ENCODE results near the gene OTULIN.

The OTULIN gene

GRCh38 chr5:14699807-14700400, 35.4 kb downstream of the OTULIN start:
- H3K27me3 ChIP-seq (ENCODE audit: control insufficient read depth, insufficient read depth, low read length), result no peaks in the 10 kb centered on the region
- H3K4me3 ChIP-seq (ENCODE audit: low read length), result no peak overlapping the region
- H3K9me3 ChIP-seq (replicated peaks; ENCODE audit: low read length), result no peaks in the 10 kb centered on the region
- H3K9ac ChIP-seq (ENCODE audit: low read depth, low read length), result no peak overlapping the region
- H3K4me1 ChIP-seq (ENCODE audit: control insufficient read depth, insufficient read depth, low read length), result no peaks in the 10 kb centered on the region
- peaks cover 31% of the 10 kb centered on the region for H3K36me3 ChIP-seq (ENCODE audit: insufficient read depth, low read length)
- no peak overlapping the region for H3K4me2 ChIP-seq (ENCODE audit: low read length)

DNA sequence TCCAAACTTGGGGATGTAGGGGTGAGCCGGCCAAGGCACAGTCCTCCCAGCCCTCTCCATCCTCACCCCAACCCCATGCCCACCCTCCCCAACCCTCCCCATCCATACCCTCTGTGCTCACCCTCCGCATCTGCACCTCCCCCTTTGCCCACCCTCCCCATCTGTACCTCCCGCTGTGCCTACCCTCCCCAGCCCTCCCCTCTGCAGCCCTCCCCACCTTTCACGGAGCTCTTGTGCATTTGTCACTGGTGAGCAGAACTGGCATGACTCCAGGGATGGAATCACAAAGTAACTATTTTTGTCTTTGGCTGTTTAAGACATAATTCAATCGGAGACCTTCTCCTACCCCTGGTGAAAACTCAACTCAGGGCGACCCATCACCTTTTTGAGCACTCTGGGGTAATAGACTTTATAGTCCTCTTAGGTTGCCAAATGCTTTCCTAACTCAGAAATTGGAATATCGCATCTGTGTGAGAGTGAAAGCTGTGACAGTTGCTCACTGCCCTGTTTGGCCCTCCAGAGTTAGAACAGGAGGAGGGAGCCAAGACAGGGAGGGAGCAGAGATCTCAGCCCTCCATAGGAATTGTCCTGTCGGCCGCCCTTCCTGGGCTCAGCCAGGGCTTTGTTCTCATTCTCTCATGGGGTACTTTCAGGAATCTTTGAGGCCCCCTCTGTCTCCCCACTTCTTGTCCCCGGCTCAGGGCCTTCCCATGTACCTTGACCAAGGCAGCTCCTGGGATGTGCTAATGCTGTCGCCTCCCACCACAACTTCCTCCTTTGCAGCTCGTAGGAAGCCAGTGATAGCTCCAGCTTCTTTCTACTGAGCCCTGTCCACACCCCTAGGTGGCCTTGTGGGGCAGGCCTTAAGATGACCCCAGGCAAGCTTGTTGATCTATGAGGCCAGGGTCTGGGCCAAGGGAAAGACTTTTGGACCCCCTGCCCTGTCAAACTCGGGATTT, 36.2 kb downstream of the OTULIN start:
- no peak overlapping the region for H3K4me3 ChIP-seq (ENCODE audit: low read length)
- H3K4me2 ChIP-seq (ENCODE audit: low read length), result no peak overlapping the region
- H3K27me3 ChIP-seq (ENCODE audit: control insufficient read depth, insufficient read depth, low read length), result no peaks in the 10 kb centered on the region
- H3K9ac ChIP-seq (ENCODE audit: low read depth, low read length), result no peak overlapping the region
- H3K4me1 ChIP-seq (ENCODE audit: control insufficient read depth, insufficient read depth, low read length), result no peaks in the 10 kb centered on the region
- peaks cover 36% of the 10 kb centered on the region for H3K36me3 ChIP-seq (ENCODE audit: insufficient read depth, low read length)
- H3K9me3 ChIP-seq (replicated peaks; ENCODE audit: low read length), result no peaks in the 10 kb centered on the region

DNA sequence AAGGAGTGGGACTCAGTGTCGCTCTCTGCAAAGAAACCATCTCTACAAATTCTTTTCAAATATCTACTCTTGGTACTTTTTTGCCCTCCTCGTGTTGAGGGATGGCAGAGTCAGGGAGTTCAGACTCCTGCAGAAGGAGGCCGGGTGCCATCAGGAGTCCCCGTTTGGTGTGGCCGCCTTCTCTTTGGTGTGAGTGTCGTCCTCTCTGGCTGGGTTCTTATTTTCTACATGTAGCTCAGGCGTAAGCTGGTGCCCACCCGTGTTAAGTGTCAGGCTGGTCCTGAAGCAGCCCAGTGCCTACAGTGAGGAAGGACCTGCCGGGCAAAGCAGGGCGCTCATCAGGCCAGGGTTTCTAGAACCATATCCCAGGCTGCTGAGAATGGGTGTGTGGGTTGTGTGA, 37.0 kb downstream of the OTULIN start:
- H3K27me3 ChIP-seq (ENCODE audit: control insufficient read depth, insufficient read depth, low read length), result no peaks in the 10 kb centered on the region
- no peak overlapping the region for H3K4me2 ChIP-seq (ENCODE audit: low read length)
- H3K4me1 ChIP-seq (ENCODE audit: control insufficient read depth, insufficient read depth, low read length), result peaks cover 5% of the 10 kb centered on the region
- H3K9ac ChIP-seq (ENCODE audit: low read depth, low read length), result no peak overlapping the region
- H3K36me3 ChIP-seq (ENCODE audit: insufficient read depth, low read length), result peaks cover 36% of the 10 kb centered on the region
- H3K4me3 ChIP-seq (ENCODE audit: low read length), result no peak overlapping the region
- no peaks in the 10 kb centered on the region for H3K9me3 ChIP-seq (replicated peaks; ENCODE audit: low read length)

GRCh38 chr5:14702238-14702839, 37.8 kb downstream of the OTULIN start:
- H3K9ac ChIP-seq (ENCODE audit: low read depth, low read length), result no peak overlapping the region
- no peak overlapping the region for H3K4me2 ChIP-seq (ENCODE audit: low read length)
- peaks cover 11% of the 10 kb centered on the region for H3K4me1 ChIP-seq (ENCODE audit: control insufficient read depth, insufficient read depth, low read length)
- H3K27me3 ChIP-seq (ENCODE audit: control insufficient read depth, insufficient read depth, low read length), result no peaks in the 10 kb centered on the region
- H3K36me3 ChIP-seq (ENCODE audit: insufficient read depth, low read length), result peaks cover 36% of the 10 kb centered on the region
- no peak overlapping the region for H3K4me3 ChIP-seq (ENCODE audit: low read length)
- H3K9me3 ChIP-seq (replicated peaks; ENCODE audit: low read length), result no peaks in the 10 kb centered on the region

DNA sequence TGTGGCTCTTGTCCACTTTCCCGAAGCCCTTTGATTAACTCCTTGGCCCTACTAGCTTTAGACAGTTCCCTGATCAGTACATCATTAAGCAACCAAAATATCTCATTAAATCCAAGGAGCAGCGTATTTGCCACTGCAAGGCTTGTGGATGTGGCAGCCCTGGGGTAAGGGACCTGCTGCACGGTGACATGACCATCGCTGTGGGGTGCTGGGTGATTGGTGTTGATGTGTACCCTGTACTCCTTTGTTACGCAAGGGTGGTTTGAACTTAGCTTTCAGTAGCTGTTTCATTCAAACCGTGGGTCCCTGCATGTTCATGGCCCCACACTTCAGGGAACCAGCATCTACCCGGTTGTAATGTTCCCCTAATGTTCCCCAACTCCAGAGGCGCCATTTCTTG, 41.0 kb downstream of the OTULIN start:
- Histone ChIP-seq H3K9me3 (replicated peaks; ENCODE audit: low read length) (no peaks in the 10 kb centered on the region), H3K9ac (ENCODE audit: low read depth, low read length) (no peak overlapping the region), H3K4me2 (ENCODE audit: low read length) (no peak overlapping the region), H3K4me3 (ENCODE audit: low read length) (no peak overlapping the region), H3K36me3 (ENCODE audit: insufficient read depth, low read length) (peaks cover 36% of the 10 kb centered on the region), H3K27me3 (ENCODE audit: control insufficient read depth, insufficient read depth, low read length) (no peaks in the 10 kb centered on the region), H3K4me1 (ENCODE audit: control insufficient read depth, insufficient read depth, low read length) (peaks cover 11% of the 10 kb centered on the region)

DNA sequence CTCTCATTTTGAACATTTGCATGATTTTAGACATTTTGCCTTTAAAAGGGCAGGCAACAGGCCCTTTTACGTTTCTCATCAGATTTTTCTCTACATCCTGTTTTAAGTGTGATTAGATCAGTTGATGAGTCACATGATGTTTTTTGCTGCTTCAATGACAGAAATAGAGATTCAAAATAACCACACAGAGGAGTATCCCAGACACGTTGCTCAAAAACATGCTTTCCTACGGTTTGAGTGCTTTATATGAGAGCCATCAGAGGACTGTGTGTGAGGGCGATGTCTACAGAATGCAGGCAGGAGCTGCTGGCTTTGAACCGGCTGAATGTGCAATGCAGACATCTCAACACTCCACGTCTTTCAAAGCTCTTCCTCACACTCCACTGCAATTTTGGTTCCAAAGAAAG, 42.1 kb downstream of the OTULIN start:
- peaks cover 43% of the 10 kb centered on the region for H3K36me3 ChIP-seq (ENCODE audit: insufficient read depth, low read length)
- peak overlapping the region; percentile 11 for H3K9ac ChIP-seq (ENCODE audit: low read depth, low read length)
- peaks cover 11% of the 10 kb centered on the region for H3K4me1 ChIP-seq (ENCODE audit: control insufficient read depth, insufficient read depth, low read length)

GRCh38 chr5:14707811-14708390, 43.4 kb downstream of the OTULIN start:
- H3K9ac ChIP-seq (ENCODE audit: low read depth, low read length), result no peak overlapping the region
- H3K4me1 ChIP-seq (ENCODE audit: control insufficient read depth, insufficient read depth, low read length), result peaks cover 11% of the 10 kb centered on the region
- no peak overlapping the region for H3K4me3 ChIP-seq (ENCODE audit: low read length)

More for the DNA sequence above, 42.1 kb downstream of the OTULIN start:
- Histone ChIP-seq H3K4me3 (ENCODE audit: low read length) (no peak overlapping the region), H3K27me3 (ENCODE audit: control insufficient read depth, insufficient read depth, low read length) (no peaks in the 10 kb centered on the region), H3K9me3 (replicated peaks; ENCODE audit: low read length) (no peaks in the 10 kb centered on the region), H3K4me2 (ENCODE audit: low read length) (peak overlapping the region; percentile 47)

DNA sequence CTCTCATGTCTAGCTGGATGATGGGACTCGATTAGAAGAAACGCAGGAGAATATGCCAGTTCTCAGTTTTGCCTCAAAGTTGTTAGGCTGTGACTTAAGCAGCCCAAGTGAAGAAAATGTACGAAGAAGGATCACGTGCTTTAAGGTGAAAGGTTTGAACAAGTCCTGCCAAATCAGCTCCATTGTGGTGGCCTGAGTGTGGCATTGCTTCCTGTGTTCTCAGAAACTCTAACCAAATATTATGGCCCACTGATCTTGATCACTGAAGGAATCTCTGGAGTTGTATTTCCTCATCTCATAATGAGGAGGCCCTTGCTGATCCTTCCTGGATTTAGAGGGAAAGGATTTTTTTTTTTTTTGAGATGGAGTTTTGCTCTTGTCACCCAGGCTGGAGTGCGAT, 44.0 kb downstream of the OTULIN start:
- Histone ChIP-seq H3K4me1 (ENCODE audit: control insufficient read depth, insufficient read depth, low read length) (peaks cover 11% of the 10 kb centered on the region), H3K4me3 (ENCODE audit: low read length) (no peak overlapping the region), H3K4me2 (ENCODE audit: low read length) (no peak overlapping the region), H3K36me3 (ENCODE audit: insufficient read depth, low read length) (peaks cover 56% of the 10 kb centered on the region), H3K9me3 (replicated peaks; ENCODE audit: low read length) (no peaks in the 10 kb centered on the region), H3K9ac (ENCODE audit: low read depth, low read length) (no peak overlapping the region), H3K27me3 (ENCODE audit: control insufficient read depth, insufficient read depth, low read length) (no peaks in the 10 kb centered on the region)

More at GRCh38 chr5:14707811-14708390, 43.4 kb downstream of the OTULIN start:
- no peak overlapping the region for H3K4me2 ChIP-seq (ENCODE audit: low read length)
- peaks cover 52% of the 10 kb centered on the region for H3K36me3 ChIP-seq (ENCODE audit: insufficient read depth, low read length)
- no peaks in the 10 kb centered on the region for H3K27me3 ChIP-seq (ENCODE audit: control insufficient read depth, insufficient read depth, low read length)
- no peaks in the 10 kb centered on the region for H3K9me3 ChIP-seq (replicated peaks; ENCODE audit: low read length)

GRCh38 chr5:14710313-14710994, 45.9 kb downstream of the OTULIN start:
- Histone ChIP-seq H3K36me3 (ENCODE audit: insufficient read depth, low read length) (peaks cover 55% of the 10 kb centered on the region), H3K4me3 (ENCODE audit: low read length) (no peak overlapping the region), H3K9ac (ENCODE audit: low read depth, low read length) (no peak overlapping the region), H3K27me3 (ENCODE audit: control insufficient read depth, insufficient read depth, low read length) (no peaks in the 10 kb centered on the region), H3K4me1 (ENCODE audit: control insufficient read depth, insufficient read depth, low read length) (peaks cover 17% of the 10 kb centered on the region), H3K9me3 (replicated peaks; ENCODE audit: low read length) (no peaks in the 10 kb centered on the region), H3K4me2 (ENCODE audit: low read length) (no peak overlapping the region)

GRCh38 chr5:14712131-14712530, 47.6 kb downstream of the OTULIN start:
- no peak overlapping the region for H3K9ac ChIP-seq (ENCODE audit: low read depth, low read length)
- no peak overlapping the region for H3K4me2 ChIP-seq (ENCODE audit: low read length)
- peaks cover 61% of the 10 kb centered on the region for H3K36me3 ChIP-seq (ENCODE audit: insufficient read depth, low read length)
- no peaks in the 10 kb centered on the region for H3K27me3 ChIP-seq (ENCODE audit: control insufficient read depth, insufficient read depth, low read length)
- H3K4me1 ChIP-seq (ENCODE audit: control insufficient read depth, insufficient read depth, low read length), result peaks cover 6% of the 10 kb centered on the region
- no peak overlapping the region for H3K4me3 ChIP-seq (ENCODE audit: low read length)
- no peaks in the 10 kb centered on the region for H3K9me3 ChIP-seq (replicated peaks; ENCODE audit: low read length)

GRCh38 chr5:14712666-14713065, 48.1 kb downstream of the OTULIN start:
- H3K4me1 ChIP-seq (ENCODE audit: control insufficient read depth, insufficient read depth, low read length), result peaks cover 5% of the 10 kb centered on the region
- H3K9me3 ChIP-seq (replicated peaks; ENCODE audit: low read length), result no peaks in the 10 kb centered on the region
- no peaks in the 10 kb centered on the region for H3K27me3 ChIP-seq (ENCODE audit: control insufficient read depth, insufficient read depth, low read length)
- H3K36me3 ChIP-seq (ENCODE audit: insufficient read depth, low read length), result peaks cover 60% of the 10 kb centered on the region
- no peak overlapping the region for H3K9ac ChIP-seq (ENCODE audit: low read depth, low read length)
- H3K4me3 ChIP-seq (ENCODE audit: low read length), result no peak overlapping the region
- H3K4me2 ChIP-seq (ENCODE audit: low read length), result no peak overlapping the region

All from skeletal muscle satellite cell (primary cell).